ENCODE data around the gene MAGOH. TPM values are rescaled to one million over a fixed set of nuclear protein-coding genes. Genes with fewer than 3 reads are reported as not detected.

Gene MAGOH
- total and polyA plus RNA-seq, 10 of the 15 experiments (the other 5 are each of a cell fraction or from before 2014, with no cell fraction given) = 62.6 to 261 (median 89.8) TPM

- WGBS (ENCODE audit: insufficient coverage, insufficient replicate concordance, low lambda C conversion rate, missing lambda C conversion rate) = 95% methylated on average over 2 of the region's 2 CpGs
- no peaks in the 10 kb centered on the region for H3K9me3 ChIP-seq (replicated peaks; ENCODE audit: control insufficient read depth, insufficient read depth, low read length)
- ChIA-PET RAD21 (ENCODE audit: unreplicated experiment) (no interaction called here), POLR2A (no interaction called here), CTCF (no interaction called here), SMC1A (ENCODE audit: uncharacterized antibody, unreplicated experiment) (no interaction called here)
- no peak overlapping the region for H3K27ac ChIP-seq (ENCODE audit: control insufficient read depth, insufficient read depth)
- no peaks in the 10 kb centered on the region for H3K27me3 ChIP-seq (replicated peaks in 1 of 2; ENCODE audit: control insufficient read depth in 2 of 2, insufficient read depth in 2 of 2, low read length in 1 of 2)
- in situ Hi-C loops (cut with MboI) (no loop called here), intact Hi-C loops (cut with micrococcal nuclease; ENCODE audit: unreplicated experiment) (no loop called here)
- FAIRE-seq = no peak
- H3K4me1 ChIP-seq (ENCODE audit: control insufficient read depth, insufficient read depth, low read length) = peaks cover 12% of the 10 kb centered on the region
- H2AFZ ChIP-seq (ENCODE audit: control insufficient read depth, low read depth, low read length) = no peak overlapping the region
- no peaks in the 10 kb centered on the region for H4K20me1 ChIP-seq (ENCODE audit: control insufficient read depth, insufficient read depth)
- no peak for DNase-seq (ENCODE audit: low read depth, low spot score)
- no peak overlapping the region for H3K9ac ChIP-seq (ENCODE audit: control insufficient read depth, insufficient read depth, low read length)
- no peak overlapping the region for H3K4me2 ChIP-seq (ENCODE audit: control insufficient read depth, insufficient read depth)
- no TSS peak for BruUV-seq (replicated peaks)
- peaks cover 12% of the 10 kb centered on the region for H3K79me2 ChIP-seq (ENCODE audit: control insufficient read depth, insufficient read depth, low read length)
- ATAC-seq = no peak
- H3K36me3 ChIP-seq (ENCODE audit: control insufficient read depth in 2 of 2, insufficient read depth in 2 of 2, low read length in 1 of 2) = peaks cover 2 to 9% of the 10 kb centered on the region in 2 experiments; a peak in 3 of 4 replicates
- H3K4me3 ChIP-seq = no peak overlapping the region
- no peak for TF ChIP-seq RB1 (IDR thresholded peaks at IDR 0.05; ENCODE audit: borderline replicate concordance)
- no peak for TF ChIP-seq BACH1 (IDR thresholded peaks at IDR 0.05; ENCODE audit: borderline replicate concordance)
- no peak for TF ChIP-seq RBBP5 (conservative IDR thresholded peaks at IDR 0.05)
- TF ChIP-seq FOXM1 (IDR thresholded peaks at IDR 0.05; ENCODE audit: low read depth, low read length) = no peak
- TF ChIP-seq ASH2L (IDR thresholded peaks at IDR 0.05; ENCODE audit: borderline replicate concordance, low read depth) = no peak
- TF ChIP-seq JUND (IDR thresholded peaks at IDR 0.05; ENCODE audit: low read depth, low read length) = no peak
- no peak for TF ChIP-seq ZBTB4 (CRISPR knock-in tag; IDR thresholded peaks at IDR 0.05)
- no peak for TF ChIP-seq REST (IDR thresholded peaks at IDR 0.05; ENCODE audit: low read depth, low read length)
- no peak for TF ChIP-seq HSF1 (IDR thresholded peaks at IDR 0.05; ENCODE audit: low read depth, low read length)
- no peak for TF ChIP-seq CBFB (IDR thresholded peaks at IDR 0.05; ENCODE audit: low read depth)
- TF ChIP-seq TCF3 (IDR thresholded peaks at IDR 0.05; ENCODE audit: borderline replicate concordance, insufficient read depth, low read depth, low read length) = no peak
- no peak for TF ChIP-seq SIX5 (IDR thresholded peaks at IDR 0.05; ENCODE audit: low read depth, low read length, severe bottlenecking)
- TF ChIP-seq PAX5 (IDR thresholded peaks at IDR 0.05; ENCODE audit: borderline replicate concordance, low read depth, low read length) = no peak
These were observed 3.5 kb upstream of the MAGOH start for GRCh38 chr1:53241828-53242227.

Data from GM12878 (cell line).